ELR (cell line): ENCODE measurements around the gene C9orf50.

Experiments
- DNase-seq: peaks from one replicate; pipeline ENCODE4 v3.0.0-alpha.2; 2015; ENCODE audit warnings: low read depth

Gene C9orf50

GRCh38 chr9:129631674-129632129 lies 10.8 kb upstream of the C9orf50 start:
- DNase-seq, result no peak

- peak; percentile 92 for DNase-seq
These were observed 10.2 kb upstream of the C9orf50 start for GRCh38 chr9:129630967-129631673.

GRCh38 chr9:129629251-129629820 lies 8.4 kb upstream of the C9orf50 start:
- DNase-seq, result no peak

- no peak for DNase-seq
These were observed 7.8 kb upstream of the C9orf50 start for GRCh38 chr9:129628709-129629108.

GRCh38 chr9:129627556-129628440 lies 6.9 kb upstream of the C9orf50 start:
- no peak for DNase-seq

GRCh38 chr9:129626625-129627284 lies 5.9 kb upstream of the C9orf50 start:
- peak; percentile 90 for DNase-seq

GRCh38 chr9:129626079-129626624 lies 5.3 kb upstream of the C9orf50 start, which contains the start of gene NTMT1:
TSS of gene NTMT1 (plus strand) at chr9:129626163. CDS start at chr9:129632704, 6,541 bp downstream.
- DNase-seq, result peak; percentile 87

- peak; percentile 48 for DNase-seq
These were observed 4.0 kb upstream of the C9orf50 start for GRCh38 chr9:129624947-129625346.

- DNase-seq, result peak; percentile 76
These were observed 3.4 kb upstream of the C9orf50 start for GRCh38 chr9:129624168-129624759.

- peak; percentile 65 for DNase-seq
These were observed 2.4 kb upstream of the C9orf50 start for GRCh38 chr9:129623331-129623730.

- DNase-seq, result peak; percentile 68
These were observed 873 bp downstream of the C9orf50 start for GRCh38 chr9:129619787-129620668.

- peak; percentile 83 for DNase-seq
These were observed 3.7 kb downstream of the C9orf50 start for GRCh38 chr9:129617167-129617566.

GRCh38 chr9:129615407-129616285 lies 5.3 kb downstream of the C9orf50 start:
- DNase-seq, result no peak

GRCh38 chr9:129614932-129615331 lies 6.0 kb downstream of the C9orf50 start:
- DNase-seq, result no peak

- DNase-seq, result no peak
These were observed 7.3 kb downstream of the C9orf50 start for GRCh38 chr9:129613520-129614175.

- DNase-seq, result no peak
These were observed 7.9 kb downstream of the C9orf50 start for GRCh38 chr9:129612815-129613519.

GRCh38 chr9:129612123-129612522 lies 8.8 kb downstream of the C9orf50 start:
- DNase-seq, result no peak

- no peak for DNase-seq
These were observed 9.5 kb downstream of the C9orf50 start for GRCh38 chr9:129611307-129611800.
